Measurements from ENCODE around the gene GPX5.
"Not testable (repeated sequence)": the region's sequence is repeated elsewhere in the genome, so short reads cannot be mapped to it uniquely, and the experiment has no call there.

The GPX5 gene

DNA sequence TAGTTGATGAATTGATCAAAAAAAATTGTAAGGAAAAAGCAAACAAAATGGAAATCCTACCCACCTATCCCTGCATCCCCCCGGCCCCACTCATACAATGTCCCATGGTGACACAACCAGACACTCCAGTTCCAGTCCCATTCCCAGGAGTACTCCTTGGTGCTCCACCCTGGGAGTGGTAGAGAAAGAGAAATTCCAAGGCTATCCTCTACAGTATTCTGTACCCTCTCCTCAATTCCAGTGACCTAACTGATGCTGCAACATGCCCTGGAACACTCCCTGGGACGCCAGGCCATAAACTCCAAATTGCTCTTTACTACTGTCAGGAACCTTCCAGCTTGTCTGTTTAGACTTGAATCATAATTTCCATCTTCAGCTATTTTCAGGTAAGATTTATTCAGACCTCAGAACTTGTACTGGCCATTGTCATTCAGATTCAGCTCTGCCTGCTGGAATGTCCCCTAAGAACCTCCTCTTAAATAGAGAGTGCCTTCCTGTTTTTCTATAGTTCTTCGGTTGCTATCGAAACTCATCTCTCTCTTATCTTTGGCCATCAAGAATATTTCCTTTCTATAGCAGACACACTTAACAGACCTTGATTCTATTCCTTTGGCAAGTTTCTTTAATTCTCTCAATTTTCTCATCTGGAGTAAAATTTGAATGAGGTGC lies 18.7 kb upstream of the GPX5 start:
- no peak overlapping the region for H3K4me3 ChIP-seq (ENCODE audit: low read depth, low read length)
- TF ChIP-seq CTCF (IDR thresholded peaks at IDR 0.05; ENCODE audit: low read depth, low read length, missing control alignments) = no peak
- in situ Hi-C loops (cut with HindIII; ENCODE audit: low pct_ligation_motif_present, low sequenced_read_pairs) = no loop called here
- H3K36me3 ChIP-seq (replicated peaks) = no peaks in the 10 kb centered on the region
- no peak for DNase-seq
- H3K27me3 ChIP-seq (replicated peaks) = no peaks in the 10 kb centered on the region
- no peak overlapping the region for H3K27ac ChIP-seq

- H3K27ac ChIP-seq = no peak overlapping the region
- peaks cover 3% of the 10 kb centered on the region for H3K27me3 ChIP-seq (replicated peaks)
- TF ChIP-seq CTCF (IDR thresholded peaks at IDR 0.05; ENCODE audit: low read depth, low read length, missing control alignments) = no peak
- in situ Hi-C loops (cut with HindIII; ENCODE audit: low pct_ligation_motif_present, low sequenced_read_pairs) = no loop called here
- H3K4me3 ChIP-seq (ENCODE audit: low read depth, low read length) = no peak overlapping the region
- no peaks in the 10 kb centered on the region for H3K36me3 ChIP-seq (replicated peaks)
- DNase-seq = no peak
These were observed 13.9 kb upstream of the GPX5 start for GRCh38 chr6:28511628-28512300.

- H3K4me3 ChIP-seq (ENCODE audit: low read depth, low read length); DNase-seq; H3K36me3 ChIP-seq (replicated peaks); in situ Hi-C loops (cut with HindIII; ENCODE audit: low pct_ligation_motif_present, low sequenced_read_pairs); H3K27me3 ChIP-seq (replicated peaks); H3K27ac ChIP-seq: not testable (repeated sequence)
These were observed 13.3 kb upstream of the GPX5 start for GRCh38 chr6:28512387-28512786.

DNA sequence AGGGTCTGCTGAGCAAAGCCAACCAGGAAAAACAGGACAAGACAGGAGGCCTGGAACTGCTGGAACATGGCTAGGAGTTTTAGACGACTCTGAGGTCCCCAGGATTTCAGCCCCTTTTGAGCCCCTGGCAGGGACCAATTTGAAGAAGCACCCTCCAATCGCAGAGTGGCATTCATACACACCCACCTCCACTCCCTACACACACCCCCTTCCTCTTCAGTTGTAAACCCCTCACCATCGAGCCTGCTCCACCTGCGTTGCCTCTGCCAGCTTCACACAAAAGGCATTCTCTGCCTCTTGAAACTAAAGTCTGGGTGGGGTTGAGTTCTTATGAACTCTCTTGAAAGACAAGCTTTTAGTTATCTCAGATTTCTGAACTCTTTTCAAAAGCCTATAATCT lies 10.0 kb upstream of the GPX5 start, which contains the start of gene GPX6:
GPX6 (minus strand) TSS at position 118 of the 400 bp plus-strand sequence; CDS start at position 68, 50 bp downstream.
- TF ChIP-seq CTCF (IDR thresholded peaks at IDR 0.05; ENCODE audit: low read depth, low read length, missing control alignments) = no peak
- H3K27me3 ChIP-seq (replicated peaks) = peaks cover 3% of the 10 kb centered on the region
- in situ Hi-C loops (cut with HindIII; ENCODE audit: low pct_ligation_motif_present, low sequenced_read_pairs) = no loop called here
- H3K4me3 ChIP-seq (ENCODE audit: low read depth, low read length) = no peak within 1 kb of the TSS
- H3K36me3 ChIP-seq (replicated peaks) = no peaks in the 10 kb centered on the region
- no peak within 1 kb of the TSS for H3K27ac ChIP-seq
- DNase-seq = no peak

DNA sequence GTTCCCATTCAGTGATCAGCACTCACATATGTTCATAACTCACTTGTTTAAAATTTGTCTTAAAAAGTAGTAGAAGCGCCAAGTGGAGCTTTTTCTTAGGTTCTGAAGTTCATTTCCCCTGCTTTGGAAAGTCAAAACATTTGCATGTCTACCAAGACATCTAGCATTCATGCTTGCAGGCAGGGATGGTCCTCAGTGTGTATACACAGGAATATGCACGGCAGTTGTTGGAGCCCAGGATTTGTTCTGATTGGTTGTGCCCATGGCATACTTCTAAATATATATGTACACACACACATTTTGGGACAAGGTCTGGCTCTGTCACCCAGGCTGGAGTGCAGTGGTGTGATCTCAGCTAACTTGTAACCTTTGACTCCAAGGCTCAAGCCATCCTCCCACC lies 7.7 kb upstream of the GPX5 start:
- H3K4me3 ChIP-seq (ENCODE audit: low read depth, low read length) = no peak overlapping the region
- no peak for TF ChIP-seq CTCF (IDR thresholded peaks at IDR 0.05; ENCODE audit: low read depth, low read length, missing control alignments)
- in situ Hi-C loops (cut with HindIII; ENCODE audit: low pct_ligation_motif_present, low sequenced_read_pairs) = no loop called here
- H3K27me3 ChIP-seq (replicated peaks) = peaks cover 7% of the 10 kb centered on the region
- DNase-seq = no peak
- H3K27ac ChIP-seq = no peak overlapping the region
- no peaks in the 10 kb centered on the region for H3K36me3 ChIP-seq (replicated peaks)

- Histone ChIP-seq H3K27ac (no peak overlapping the region), H3K36me3 (replicated peaks) (no peaks in the 10 kb centered on the region), H3K27me3 (replicated peaks) (peaks cover 4% of the 10 kb centered on the region), H3K4me3 (ENCODE audit: low read depth, low read length) (no peak overlapping the region)
- in situ Hi-C loops (cut with HindIII; ENCODE audit: low pct_ligation_motif_present, low sequenced_read_pairs) = no loop called here
- DNase-seq = no peak
- no peak for TF ChIP-seq CTCF (IDR thresholded peaks at IDR 0.05; ENCODE audit: low read depth, low read length, missing control alignments)
These were observed 3.0 kb upstream of the GPX5 start for GRCh38 chr6:28522594-28523240.

Measured in brain microvascular endothelial cell (primary cell).